GM18870 (cell line): ENCODE measurements around the gene FAM171A2.

ENCODE experiments used
- ATAC-seq: cut with Tn5 transposase; IDR thresholded peaks from one replicate; pipeline ENCODE4 v1.9.1; 2021; ENCODE audit warnings: moderate library complexity; ENCODE audit not compliant: unreplicated experiment

FAM171A2 gene

DNA sequence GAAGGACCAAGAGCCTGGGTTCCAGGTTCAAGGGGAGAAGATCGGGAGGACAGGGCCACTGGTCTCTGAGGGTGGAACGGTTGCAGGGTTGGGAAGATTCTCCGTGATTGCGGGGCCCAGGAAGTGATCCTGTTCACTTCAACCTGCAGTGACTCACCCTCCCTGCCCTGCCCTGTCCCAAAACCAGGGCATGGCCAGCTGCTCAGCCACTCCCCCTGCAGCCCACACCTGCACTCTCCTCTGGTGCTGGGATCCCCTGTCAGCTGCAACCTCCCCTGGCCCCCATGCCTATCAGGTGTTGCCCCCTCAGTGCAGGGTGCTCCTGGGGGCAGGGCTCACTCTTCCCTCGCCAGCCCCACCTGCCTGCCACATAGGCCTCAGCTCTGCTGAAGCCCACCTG lies 54.2 kb downstream of the FAM171A2 start:
- ATAC-seq = no peak

- no peak for ATAC-seq
Measured at GRCh38 chr17:44308865-44309264, 54.8 kb downstream of the FAM171A2 start.

- no peak for ATAC-seq
Measured at GRCh38 chr17:44308320-44308818, 55.3 kb downstream of the FAM171A2 start, which contains the start of gene RUNDC3A. TSS of gene RUNDC3A (plus strand) at chr17:44308601. CDS start at chr17:44308833, 232 bp downstream.

DNA sequence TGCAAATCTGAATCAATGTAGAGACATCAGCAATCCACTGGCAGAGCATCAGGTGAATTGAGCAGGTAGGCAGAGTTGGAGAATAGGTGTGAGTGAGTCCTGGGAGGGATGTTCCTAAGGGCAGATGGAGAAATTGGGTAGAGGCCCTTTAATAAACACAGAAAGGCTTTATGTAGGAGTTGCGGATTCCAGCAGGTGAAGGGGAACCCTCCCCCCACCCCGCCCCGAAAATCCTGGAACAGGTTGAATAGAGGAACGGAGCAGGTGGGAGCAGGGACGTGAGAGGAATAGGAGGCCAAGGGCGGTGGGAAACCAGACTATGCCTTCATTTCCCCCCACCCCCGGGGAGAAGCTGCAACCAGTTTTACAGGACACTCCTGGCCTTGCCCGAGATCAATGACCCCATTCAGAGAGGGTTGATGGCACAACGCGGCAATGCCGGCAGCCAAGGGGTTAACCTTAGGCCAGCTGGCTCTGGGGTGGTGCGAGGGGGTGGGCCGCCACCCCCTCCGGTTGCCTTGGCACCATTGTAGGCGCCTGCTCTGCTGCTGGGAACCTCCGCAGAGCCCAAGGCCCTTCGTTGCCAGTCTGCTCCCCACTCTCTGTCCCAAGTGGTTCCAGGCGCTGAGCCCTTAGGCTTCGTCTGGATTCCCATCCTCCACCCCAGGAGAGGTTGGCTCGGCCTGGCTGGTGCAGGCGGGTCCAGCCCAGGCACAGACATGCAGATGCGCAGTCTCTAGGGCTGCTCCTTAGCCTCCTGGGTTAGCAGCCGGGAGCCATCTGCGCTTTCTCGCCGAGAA lies 56.1 kb downstream of the FAM171A2 start:
- ATAC-seq = no peak

DNA sequence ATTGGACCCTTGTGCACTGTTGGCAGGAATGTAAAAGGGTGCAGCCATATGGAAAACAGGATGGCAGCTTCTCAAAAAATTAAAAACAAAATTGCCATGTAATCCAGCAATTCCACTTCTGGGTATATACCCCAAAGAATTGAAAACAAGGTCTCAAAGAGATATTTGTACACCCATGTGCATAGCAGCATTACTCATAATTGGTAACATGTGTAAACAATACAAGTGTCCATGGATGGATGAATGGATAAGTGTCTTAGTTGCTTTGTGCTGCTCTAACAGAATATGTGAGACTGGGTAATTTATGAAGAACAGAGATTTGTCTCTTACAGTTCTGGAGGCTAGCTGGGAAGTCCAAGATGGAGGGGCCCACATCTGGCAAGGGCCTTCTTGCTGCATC lies 59.0 kb downstream of the FAM171A2 start:
- no peak for ATAC-seq
